Keratinocyte (primary cell): ENCODE results near the gene SCYGR3.

Source experiments
- CTCF ChIP-seq, 3 experiments: IDR thresholded peaks in 1 of 3; conservative IDR thresholded peaks in 1 of 3; optimal IDR thresholded peaks in 1 of 3; 2 replicates in 2 of 3; 3 replicates in 1 of 3; pipeline versions ENCODE3 to v1.5.1; 2011; ENCODE audit warnings: low read length in 3 of 3, mild to moderate bottlenecking in 3 of 3, moderate library complexity in 2 of 3, control low read depth in 1 of 3, inconsistent platforms in 1 of 3; ENCODE audit not compliant: insufficient read depth in 2 of 3; ENCODE audit errors: extremely low read depth in 1 of 3
- EZH2 ChIP-seq: IDR thresholded peaks from one replicate; pipeline ENCODE4 v1.6.1; 2012; ENCODE audit warnings: inconsistent platforms, mild to moderate bottlenecking, low read length, moderate library complexity

GRCh38 chr2:227630322-227630721 lies 15.7 kb upstream of the SCYGR3 start:
- no peak for TF ChIP-seq CTCF (optimal IDR thresholded peaks at IDR 0.05 in 1 of 3, IDR thresholded peaks at IDR 0.05 in 1 of 3, conservative IDR thresholded peaks at IDR 0.05 in 1 of 3; ENCODE audit: extremely low read depth in 1 of 3, insufficient read depth in 2 of 3, low read length in 3 of 3)
- TF ChIP-seq EZH2 = no peak
